CD4-positive, alpha-beta T cell treated with Interleukin-1 beta for 1 hour (primary cell): ENCODE data around the gene AFDN.

Experiments
- DNase-seq, 2 donors: peaks; one replicate each; pipeline ENCODE4 v3.0.0-alpha.2; 2020 to 2022

The AFDN gene

GRCh38 chr6:167826896-167827582 lies at the start of gene AFDN:
TSS of gene AFDN (plus strand) at chr6:167826911. CDS start at chr6:167827133, 222 bp downstream.
- no peak for DNase-seq

- DNase-seq = no peak
These were observed 48.1 kb upstream of the AFDN start for GRCh38 chr6:167778497-167779128.

GRCh38 chr6:167779129-167779992 lies 47.4 kb upstream of the AFDN start:
- no peak for DNase-seq

GRCh38 chr6:167779993-167780655 lies 46.6 kb upstream of the AFDN start:
- DNase-seq = no peak

DNA sequence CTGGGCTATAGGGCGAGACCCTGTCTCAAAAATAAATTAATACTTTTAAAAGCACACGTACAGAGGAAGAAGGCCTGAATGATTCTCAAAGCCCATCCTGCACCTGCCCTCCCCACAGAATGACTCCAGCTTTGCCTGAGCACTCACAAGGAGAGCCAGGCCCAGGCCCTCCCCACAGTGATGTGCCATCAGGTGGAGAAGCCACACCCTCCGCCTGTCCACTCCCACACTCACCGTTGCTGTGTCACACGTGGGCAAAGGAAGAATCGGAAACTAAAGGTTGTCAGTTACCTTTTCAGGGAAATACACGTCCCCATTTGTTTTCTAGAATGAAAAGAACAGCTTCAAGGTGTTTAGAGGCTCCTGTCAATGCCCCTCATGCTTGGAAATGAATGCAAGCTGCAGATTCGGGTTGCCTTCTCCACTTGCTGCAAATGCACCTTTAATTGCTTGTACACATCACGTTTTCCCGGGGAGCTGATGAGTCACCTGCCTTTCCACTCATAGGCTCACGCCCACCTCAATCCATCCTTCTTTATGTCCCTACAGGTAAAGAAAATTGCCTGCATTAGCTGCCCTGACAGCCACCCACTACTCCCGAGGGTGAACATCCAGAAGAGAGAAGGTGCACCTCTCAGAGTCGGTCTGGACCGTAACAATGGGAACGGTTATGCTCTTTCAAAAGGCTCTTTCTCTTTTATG lies 45.5 kb upstream of the AFDN start:
- no peak for DNase-seq

DNA sequence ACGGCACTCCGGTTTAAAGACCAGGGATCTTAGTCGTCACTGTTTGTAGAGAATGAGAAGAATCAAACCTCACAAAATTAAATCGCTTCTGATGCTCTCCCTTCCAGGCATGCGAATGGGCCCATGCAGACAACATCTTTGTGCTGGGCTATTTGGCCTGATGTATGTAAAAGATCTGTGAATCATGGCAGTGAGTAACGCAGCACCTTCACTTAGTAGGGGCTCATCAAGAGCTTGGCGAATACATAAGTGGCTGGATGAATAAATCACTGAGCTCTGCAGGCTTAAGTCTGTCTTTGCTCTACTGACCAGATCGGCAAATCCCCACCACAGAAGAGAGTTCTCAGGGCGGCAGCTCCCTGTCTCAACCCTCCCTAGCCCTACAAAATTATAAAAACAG lies 44.8 kb upstream of the AFDN start:
- DNase-seq = no peak

- no peak for DNase-seq
These were observed 43.8 kb upstream of the AFDN start for GRCh38 chr6:167782698-167783517.

- DNase-seq = no peak
These were observed 39.6 kb upstream of the AFDN start for GRCh38 chr6:167786853-167787675.

DNA sequence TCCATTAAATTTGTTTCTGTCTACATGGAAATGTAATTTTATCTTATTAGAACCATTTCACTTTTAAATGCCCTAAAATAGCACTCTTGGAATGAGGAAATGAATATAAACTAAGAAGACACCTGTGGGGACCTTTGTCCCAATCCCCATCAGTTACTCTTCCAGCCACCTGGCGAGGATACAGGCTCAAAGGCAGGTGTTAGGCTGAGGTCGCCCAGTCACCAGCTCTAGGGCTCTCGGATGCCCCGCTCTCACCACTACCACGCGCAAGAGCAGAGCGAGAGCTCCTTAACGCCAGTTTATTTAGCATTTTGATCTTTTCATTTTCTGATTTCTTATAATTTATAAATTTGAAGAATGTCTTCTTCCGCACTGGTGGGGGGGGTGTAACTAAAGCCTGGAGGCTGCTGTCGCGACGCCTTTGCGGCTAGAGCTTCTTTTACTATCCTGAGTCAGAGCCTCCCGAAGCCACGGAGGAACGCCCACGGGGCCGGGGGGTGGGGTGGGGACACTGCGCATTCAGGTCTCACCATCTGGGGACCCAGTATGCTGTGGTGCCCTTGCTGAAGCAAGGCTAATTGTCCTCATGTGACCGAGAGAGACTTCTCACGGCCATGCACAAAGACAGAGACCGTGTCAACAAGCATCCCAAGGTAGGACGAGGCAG lies 38.7 kb upstream of the AFDN start:
- DNase-seq = no peak

GRCh38 chr6:167788563-167788903 lies 38.2 kb upstream of the AFDN start:
- no peak for DNase-seq

DNA sequence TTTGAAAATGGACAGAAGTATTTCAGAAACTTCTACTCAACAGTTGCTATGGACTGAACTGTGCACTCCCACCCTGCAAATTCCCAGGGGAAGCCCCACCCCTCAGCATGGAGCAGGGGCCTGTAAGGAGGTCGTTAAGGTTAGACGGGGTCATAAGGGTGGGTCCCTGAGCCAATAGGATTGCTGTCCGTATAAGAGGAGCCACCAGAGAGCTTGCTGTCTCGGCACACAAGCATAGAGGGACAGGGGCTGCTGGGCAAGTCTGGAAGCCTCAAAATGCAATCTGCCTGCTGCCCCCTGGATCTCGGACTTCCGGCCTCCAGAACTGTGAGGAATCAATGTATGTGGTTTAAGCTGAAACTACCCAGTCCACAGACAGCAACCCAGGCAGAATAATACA lies 37.4 kb upstream of the AFDN start:
- DNase-seq = no peak

DNA sequence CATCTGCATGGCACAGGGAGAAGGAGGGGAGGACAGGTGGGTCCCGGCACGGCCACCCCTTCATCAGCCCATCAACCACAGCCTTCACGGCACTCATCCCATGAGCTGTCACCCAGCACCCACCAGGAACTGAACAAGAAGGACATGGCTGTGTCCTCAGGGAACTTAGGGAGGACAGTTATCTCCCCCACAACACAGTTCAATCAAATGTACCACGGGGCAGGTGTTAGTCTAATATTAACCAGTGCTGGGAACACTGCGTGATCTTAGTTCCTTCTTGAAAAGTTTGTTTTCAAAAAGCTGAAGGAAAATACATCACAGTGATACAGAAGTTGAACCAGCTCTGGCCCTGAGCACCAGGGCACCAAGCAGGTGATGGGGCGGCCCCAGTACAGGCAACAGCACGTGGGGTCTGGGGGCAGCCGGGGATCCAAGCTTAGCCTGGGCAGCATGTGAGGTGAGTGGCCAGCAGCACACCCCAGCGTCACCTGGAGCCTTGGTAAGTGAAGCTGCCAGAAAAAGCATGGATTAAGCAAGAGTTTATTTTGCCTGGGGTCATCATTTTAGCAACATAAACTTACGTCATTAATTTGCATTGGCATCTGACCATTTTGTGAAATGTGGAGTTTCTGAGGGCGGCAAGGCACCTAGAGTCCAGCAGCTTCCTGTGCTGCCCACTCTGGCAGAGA lies 35.5 kb upstream of the AFDN start:
- DNase-seq = no peak

DNA sequence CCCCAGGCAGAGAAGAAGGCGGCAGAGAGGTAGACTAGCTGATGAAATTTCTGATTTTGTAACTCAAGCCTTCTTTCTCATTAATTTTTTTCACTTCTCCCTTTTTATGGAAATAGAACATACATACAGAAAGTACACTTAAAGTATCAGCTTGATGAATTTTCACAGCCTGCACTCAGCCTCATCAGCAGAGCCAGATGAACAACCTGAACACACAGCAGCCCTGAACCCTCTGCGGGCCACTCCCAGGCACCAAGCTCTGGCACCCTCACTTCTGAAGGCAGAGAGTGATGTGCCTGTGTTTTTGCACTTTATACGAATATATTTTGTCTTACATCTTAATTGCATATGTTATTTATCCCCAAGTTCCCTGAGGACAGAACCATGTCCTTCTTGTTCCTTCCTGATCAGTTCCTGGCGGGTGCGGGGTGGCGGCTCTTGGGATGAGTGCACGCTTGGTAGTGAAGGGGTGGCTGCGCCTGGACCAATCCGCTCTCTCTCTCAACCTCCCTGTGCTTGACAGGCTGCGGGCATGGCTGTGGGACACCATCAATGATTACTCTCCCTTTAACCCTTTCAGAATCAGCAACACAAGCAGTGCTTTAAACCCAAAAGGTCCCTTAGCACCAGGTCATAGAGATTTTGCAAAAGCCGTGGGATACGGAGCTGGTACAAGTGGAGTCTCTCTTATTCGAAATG lies 34.8 kb upstream of the AFDN start:
- DNase-seq = no peak

DNA sequence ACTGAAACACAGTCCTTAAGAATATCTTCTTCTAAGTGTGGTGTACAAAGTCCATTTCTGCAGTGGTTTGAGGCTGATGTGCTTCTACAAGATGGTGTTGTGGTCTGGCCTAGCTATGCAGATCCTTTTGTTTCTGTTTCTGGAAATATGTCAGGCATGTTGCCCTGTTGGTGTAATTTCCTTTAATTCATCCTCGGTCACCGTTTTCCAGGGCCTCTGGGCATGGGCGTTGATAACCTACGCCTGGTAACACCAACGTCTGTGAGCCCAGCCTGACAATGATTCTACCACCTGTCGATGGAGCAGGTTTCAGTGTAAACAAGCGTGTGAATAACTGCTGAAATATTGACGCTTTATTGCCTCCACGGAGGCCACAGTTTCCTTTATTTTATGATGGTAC lies 33.3 kb upstream of the AFDN start:
- no peak for DNase-seq

DNA sequence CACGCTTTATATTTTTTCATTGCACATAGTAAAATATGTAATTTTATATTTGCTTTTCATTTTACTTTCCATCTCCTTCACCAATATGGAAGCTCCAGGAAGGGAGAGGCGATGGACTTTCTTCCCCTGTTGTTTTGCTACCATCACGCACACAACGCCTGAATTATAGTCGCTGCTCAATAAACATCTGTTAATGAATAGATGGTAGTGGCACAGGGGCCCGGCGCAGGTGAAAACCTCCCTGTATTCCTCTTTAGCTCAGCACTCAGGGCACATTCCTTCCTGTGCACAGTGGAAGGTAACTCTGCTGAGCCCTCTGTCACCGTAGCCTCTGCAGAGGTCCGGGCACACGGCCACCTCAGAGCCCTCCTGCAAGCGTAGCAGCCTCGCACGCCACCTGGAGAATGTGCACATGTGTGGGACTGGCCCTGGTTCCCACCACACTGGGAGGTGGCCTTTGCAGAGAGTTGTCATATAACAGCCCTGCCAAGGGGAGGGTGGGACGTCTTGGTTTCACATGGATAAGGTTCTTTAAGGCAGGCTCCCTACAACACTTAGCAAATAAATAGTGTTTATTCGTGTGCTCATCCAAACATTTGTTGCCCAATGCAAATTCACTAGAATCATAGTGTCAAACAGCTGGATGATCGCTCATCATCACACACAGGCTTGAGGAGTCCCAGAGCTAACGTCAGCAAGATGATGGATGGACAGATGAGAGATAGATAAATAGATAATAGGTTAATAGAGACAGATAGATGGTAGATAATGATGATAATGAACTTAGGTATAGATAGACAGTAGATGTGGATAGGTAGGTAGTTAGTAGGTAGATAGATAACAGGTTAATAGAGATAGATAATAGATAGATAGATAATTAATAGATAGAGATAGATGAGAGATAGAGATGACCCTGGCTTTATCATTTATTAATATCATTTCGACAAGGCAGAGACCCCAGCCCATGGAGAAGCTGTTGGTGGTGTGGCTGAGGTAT lies 32.3 kb upstream of the AFDN start:
- DNase-seq = no peak

DNA sequence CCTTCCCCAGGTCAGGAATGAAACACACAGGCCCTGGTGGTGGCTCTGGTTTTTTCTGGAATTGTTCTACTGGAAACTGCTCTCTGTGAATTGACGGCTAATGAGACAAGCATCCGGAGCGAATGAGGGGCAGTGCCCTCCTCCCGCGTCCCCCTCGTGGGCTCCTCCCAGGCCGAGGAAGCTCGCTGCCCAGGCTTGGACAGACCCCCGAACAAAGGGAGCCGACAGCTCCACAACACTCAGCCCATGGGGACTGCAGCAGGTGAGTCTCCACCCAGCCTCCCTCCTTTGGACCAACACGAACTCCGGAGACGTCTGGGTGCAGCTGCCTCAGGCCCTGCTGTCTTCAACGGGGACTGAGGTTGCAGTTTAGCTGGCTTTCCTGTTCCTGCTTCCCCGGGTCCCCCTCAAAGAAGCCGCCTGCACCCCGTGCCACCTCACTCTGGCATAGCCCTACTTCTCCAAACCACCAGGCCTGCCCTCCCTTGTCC lies 31.3 kb upstream of the AFDN start:
- no peak for DNase-seq

DNA sequence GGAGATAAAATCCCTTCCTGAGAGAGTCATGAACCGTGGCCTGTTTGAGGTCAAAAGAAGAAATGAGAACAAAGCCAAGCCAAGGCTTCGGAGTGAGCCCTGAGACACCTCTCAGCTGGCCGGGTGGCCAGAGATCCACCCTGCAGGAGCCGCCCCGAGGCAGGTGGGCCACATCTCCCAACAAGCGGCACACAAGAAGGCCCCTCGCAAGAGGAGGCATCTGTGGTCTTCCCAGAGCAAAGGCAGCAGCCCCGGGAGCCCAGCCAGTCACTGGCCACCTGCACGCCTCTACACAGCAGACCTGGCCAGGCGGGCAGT lies 30.9 kb upstream of the AFDN start:
- no peak for DNase-seq
